ENCODE data around the gene EIF4EBP2.

DNA sequence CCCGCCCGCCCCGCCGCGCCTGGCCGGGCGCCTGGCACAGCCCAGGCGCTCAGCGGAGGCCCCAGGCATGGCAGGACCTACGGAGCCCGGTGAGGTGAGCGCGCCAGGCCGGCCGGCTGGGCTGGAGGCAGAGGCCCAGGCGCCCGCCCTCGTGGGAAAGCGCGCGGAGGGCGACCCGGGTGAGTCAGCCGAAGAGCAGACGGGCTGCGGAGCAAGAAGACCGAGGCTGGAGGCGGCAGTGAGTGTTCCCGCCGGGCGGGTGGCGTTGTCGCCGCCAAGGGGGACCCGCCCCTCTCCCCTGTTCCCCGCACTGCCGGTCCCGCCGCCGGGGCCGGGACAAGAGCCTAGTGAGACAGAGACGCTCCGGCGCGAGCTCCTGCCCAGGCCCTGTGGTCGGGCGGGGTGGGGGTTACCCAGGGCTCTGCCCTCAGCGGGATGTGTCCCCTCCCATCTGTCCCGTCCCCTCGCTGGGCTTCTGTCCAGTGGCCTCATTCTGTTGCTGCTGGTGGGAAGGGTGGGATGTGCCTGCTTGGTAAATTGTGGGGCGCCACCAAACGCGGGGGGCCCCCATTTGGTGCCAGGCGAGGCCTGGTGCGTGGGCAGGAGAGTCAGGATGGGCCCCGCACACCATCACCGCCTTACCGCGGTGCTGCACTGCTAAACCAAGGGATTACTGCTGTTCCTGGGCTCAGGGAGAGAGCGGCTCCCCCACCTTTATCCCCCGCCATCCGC, 54.5 kb downstream of the EIF4EBP2 start:
- no peak for TF ChIP-seq CTCF (IDR thresholded peaks at IDR 0.05; ENCODE audit: extremely low read depth in 1 of 2, insufficient read depth in 1 of 2, low read depth in 1 of 2, low read length in 2 of 2)
- TF ChIP-seq POLR2AphosphoS5 (IDR thresholded peaks at IDR 0.05; ENCODE audit: insufficient read depth, low read depth, low read length) = no peak

All from endothelial cell of umbilical vein (primary cell).